GM19025 (cell line): ENCODE data around the gene IDUA.

ENCODE experiments used
- ATAC-seq: cut with Tn5 transposase; IDR thresholded peaks from one replicate; pipeline ENCODE4 v1.9.1; 2021; ENCODE audit warnings: mild to moderate bottlenecking, low read depth, moderate library complexity; ENCODE audit not compliant: unreplicated experiment

Gene IDUA

DNA sequence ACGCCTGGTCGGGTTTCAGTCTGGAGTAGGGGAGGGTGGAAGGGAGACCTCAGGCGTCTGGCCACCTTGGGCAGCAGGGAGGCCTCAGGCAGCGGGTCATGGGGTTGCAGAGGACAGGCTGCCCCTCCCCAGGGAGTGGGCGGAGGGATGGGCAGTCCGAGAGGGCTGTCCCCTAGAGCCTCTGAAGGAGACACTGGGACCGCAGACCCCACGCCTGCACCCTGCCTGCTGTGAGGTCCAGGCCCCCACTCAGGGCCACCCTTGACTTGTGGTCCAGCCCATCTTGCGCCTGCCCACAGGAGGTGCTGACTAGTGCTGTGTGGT lies 41.0 kb downstream of the IDUA start:
- no peak for ATAC-seq

DNA sequence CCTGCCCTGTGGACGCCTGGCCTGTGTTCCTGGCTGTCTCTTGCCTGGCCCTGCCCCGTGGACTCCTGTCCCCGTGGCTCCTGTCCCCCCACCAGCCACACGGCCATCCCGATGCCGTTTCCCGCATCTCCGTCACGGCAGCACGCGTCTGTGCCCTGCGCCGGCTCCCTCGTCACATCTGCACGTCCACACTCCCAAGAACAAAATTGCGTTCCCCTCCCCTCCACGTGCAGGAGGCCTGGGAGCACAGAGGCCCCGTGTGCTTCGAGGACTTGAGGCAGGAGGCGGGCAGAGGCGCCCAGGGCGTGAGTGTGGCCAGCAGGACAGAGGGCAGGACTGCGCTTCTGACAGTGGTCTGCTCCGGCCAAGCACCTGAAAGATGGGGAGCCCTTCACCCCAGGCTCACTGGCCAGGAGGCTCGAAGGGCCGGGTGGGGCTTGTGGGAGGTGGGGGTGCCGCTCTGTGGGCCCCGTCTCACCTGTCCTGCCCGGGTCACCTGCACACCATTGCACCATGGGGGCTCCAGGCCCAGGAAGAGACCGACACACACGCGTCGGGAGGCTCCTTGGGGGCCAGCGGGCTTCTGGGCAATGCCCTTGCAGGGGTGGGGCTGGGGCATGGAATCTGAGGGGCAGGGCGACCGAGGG lies 41.9 kb downstream of the IDUA start:
- no peak for ATAC-seq

DNA sequence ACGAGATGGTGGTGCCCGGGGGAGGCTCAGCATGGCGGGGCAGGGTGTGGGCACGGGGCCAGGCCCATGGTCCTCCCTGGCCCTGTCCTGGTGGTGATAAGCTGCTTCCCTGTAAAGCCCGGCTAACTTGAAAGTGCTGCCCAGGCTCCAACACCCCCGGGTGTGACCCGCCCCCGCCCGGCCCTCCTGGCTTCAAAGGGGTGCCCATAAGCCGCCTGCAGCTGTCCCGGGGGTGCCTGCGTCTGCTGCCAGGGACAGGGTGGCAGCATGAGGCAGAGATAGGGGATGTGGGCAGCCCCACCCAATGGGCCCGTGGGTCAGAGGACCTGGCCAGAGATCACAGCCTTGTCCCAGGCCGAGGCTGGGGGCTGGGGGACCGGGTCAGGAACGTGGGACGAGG lies 42.7 kb downstream of the IDUA start:
- no peak for ATAC-seq

DNA sequence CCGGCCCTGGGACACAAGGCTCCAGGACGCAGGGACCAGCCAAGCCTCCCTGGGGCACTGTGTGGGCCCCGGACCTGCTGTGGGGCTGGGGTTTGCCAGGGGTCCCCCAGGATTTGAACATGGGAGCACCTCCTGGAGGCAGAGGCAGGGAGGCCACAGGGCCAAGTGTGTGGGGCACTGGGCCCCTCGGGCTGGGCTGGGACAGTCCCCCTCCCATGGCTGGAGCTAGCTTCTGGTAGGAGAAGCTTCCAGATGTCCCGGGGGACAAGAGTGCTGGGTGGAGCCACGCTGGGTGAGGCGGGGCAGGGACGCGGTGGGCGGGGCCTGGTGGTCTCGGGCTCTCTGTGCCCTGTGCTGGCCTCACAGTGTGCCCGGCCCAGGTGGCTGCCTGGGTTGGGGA lies 43.2 kb downstream of the IDUA start:
- ATAC-seq: no peak

DNA sequence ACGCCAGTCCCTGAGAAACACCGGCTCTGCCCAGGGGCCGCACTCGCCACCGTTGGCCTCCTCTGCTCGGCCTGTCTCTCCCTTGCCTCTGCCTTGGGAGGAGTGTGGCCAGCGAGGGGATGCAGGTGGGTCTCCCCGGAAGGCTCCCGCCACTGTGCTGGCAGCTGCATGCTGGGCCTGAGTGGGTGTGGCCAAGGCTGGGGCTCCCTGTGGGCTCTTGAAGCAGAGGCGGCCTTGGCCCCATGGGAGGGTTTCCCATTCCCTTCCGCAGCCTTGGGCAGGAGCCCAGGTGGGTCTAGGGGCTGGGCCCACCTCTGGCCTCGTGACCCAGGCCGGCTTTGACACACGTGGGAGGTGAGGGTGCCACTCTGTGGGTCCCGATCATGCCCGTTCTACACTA lies 43.7 kb downstream of the IDUA start:
- ATAC-seq: no peak

DNA sequence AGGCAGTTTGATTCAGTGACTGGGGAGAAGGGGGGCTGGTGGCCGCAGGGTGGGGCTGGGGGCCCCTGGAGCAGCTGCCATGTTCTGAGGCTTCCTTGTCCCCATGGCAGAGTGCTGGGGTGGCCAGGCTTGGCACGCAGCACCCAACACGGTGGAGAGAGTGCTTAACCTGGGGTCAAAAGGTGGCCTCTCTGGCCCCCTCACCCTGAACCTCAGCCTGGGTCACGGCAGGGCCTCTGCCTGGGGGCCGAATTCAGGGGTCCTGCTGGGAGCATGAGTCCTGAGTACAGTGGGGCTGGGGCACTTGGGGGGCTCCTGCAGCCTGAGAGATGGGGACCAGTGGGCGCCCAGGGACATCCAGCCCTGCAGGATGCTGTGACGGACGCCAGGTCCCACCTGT lies 44.5 kb downstream of the IDUA start:
- ATAC-seq: no peak

DNA sequence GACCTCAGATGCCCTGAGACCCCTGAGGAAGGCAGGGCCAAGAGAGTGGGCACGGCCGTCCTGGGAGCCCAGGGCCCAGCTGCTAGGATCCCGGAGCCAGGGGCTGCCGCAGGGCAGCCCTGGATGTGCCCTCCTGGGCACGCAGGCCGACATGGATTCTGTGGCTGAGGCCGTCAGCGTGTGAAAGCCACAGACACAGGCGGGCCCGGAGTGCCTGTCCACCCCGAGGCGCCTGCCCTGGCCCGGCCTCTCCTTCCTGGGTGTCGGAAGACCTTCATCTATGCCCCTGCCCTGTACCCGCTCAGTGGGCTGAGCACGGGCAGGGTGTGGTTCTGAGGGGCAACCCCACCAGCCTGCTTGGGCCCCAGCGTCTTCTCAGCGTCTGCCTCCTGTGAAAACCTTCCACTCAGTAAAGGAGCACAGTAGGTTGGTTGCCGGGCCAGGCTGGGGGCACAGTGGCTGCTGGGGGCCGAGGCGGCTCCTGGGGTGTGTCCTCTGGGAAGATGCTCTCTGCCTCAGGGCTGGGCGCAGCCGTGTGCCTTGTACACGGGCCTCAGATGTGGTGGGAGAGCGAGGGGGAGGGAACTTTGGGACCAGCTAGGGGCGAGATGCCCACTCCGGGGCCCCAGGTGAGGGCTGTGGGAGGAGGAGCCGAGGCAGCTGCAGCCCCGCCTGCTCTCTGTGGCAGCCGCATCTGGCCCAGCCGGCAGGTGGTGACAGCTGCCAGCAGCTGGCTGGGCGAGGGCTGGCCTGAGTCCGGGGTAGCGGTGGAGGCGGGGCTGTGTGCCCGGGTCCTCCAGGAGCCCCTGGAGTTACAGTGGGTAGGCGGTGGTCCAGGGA lies 45.3 kb downstream of the IDUA start:
- no peak for ATAC-seq

DNA sequence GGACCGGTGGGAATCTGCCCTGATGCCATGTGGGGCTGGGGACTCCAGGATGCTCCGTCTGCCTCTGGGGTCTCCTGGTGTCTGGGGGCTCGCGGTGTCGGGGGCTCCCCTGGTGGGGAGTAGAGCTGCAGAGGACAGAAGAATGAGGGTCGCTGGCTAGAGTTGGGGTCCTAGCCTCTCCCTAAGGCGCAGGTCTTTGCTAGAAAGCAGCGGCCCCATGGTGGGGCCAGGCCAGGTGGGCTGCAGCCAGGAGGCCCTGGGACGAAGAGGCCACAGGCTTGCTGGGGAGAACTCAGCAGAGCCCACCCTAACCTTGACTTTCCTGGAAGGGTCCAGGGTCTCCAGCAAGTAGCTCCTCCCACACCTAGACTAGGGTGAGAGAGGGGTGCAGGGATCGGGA lies 46.0 kb downstream of the IDUA start:
- no peak for ATAC-seq

DNA sequence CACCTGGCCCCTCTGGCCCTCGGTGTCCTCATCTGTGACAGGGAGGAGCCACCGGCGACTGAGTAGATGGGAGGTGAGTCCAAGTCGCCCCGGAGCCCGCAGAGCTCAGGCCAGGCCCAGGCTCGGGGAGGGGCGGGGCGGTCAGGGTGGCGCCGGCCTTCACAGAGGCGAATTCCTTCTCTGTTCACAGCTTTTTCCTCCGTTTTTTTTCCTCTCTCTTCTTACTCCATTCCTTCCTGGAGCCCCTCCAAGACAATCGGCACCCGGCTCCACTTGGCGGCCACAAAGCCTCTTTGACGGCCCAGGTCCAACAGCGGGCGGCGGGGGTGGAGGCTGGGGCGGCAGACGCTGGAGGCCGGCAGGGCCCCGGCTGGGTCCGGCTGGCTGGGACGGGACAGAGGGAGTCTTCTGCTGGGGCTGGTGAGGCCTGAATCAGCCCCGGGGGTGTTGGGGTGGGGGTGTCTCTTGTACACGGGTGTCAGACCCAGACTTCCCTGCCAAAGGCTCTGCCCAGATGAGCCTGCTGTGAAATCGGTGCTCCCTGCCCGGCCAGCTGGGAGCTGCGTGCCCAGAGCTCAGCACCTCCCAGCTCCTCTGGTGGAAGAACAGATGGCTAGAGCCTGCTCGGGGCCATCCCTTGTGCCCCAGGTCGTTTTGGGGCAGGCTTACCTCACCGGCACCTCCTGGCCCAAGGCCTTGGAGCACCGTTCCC lies 47.2 kb downstream of the IDUA start:
- no peak for ATAC-seq

DNA sequence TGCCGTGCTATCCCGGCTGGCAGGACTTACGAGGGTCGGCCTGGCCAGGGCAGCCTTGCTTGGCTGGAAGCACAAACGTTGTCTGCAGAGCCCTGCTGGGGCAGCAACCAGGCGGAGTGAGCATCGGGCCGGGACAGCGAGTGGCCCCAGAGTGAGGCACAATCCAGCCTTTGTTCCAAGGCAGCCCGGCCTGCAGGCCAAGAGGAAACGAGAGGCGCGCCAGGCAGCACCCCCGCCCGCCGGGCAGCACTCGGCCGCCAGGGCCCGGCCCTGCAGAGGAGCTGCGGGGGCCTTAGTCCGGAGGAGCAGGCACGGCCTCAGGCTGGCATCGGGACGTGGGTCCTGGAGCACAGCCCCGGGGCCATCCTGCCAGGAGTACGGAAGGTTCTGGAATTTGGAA lies 48.7 kb downstream of the IDUA start:
- ATAC-seq: no peak

DNA sequence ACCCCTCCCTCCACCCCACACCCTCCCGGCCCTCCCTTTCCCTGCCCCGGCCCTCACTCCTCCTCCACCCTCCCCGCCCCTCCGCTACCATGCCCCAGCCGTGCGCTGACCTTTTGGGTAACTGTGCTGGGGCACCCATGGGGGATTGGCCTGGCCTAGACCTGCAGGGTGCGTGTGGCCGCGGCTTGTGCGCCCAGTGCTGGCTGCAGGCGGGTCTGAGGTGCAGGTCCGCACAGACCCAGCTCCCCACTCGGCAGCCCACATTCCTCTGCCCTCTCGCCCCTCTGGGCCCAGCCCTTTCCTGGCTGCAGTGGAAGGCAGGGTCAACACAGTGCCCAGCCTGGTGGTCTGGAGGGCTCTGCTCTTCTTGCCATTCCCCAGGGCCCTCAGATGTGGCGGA lies 49.3 kb downstream of the IDUA start:
- no peak for ATAC-seq

DNA sequence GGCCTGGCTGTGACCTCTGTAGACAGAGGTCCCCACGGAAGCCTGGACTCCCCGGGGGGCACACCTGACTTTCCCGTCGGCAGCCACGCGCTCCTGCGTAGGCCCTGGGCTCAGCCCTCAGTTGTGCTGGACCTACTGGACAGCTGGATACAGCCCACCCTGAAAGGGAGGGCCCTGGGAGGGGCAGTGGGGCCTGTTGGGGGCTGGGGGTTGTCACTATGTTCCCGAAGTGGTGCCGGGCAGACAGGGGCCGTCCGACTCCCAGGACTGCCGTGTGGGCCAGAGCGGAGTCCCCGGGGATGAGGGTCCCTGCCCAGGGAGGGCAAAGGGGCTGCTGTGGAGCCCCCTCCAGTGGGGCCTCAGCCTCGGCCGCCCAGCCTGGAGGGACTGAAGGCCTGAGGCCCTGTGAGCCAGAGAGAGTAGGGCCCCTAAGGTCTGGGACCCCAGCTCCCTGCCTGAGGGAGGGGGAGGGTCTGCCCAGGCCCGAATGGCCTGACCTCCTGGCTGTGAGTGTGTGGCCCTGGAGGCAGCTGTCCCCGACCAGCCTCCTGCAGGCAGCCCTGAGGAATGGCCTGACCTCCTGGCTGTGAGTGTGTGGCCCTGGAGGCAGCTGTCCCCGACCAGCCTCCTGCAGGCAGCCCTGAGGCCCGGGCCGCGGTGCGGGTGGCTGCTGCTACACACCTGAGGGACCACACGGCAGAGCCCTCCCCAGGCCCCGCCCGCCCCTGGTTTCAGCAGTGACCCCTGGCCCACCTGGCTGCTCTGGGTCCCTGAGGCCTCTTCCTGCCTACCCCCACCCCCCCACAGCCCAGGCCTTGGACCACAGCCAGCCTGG lies 50.3 kb downstream of the IDUA start:
- ATAC-seq: no peak

DNA sequence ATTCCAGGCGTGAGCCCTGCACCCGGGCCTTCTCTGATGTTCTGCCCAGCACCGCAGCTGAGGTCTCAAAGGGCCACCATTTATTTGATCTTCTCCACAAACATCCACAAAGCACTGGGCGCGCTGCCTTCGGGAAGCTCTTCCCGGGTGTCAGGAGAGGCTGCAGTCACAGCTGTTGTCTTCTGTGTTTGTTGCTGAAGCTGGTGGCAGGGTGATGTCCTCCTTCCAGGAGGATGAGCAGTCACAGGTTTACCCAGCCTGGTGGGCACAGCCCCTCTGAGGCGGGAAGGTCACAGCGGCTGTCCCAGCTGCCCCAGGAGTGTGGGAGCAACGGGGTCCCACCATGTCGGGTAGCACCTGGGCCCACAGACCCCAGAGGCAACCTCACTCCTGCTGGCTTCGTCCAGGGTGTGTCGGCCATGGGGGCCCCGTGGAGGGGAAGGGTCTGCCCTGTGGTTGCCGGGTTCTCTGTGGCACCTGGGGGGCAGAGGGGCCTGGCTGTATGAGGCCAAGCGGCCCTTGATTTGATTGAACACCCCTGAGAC lies 52.2 kb downstream of the IDUA start:
- no peak for ATAC-seq

DNA sequence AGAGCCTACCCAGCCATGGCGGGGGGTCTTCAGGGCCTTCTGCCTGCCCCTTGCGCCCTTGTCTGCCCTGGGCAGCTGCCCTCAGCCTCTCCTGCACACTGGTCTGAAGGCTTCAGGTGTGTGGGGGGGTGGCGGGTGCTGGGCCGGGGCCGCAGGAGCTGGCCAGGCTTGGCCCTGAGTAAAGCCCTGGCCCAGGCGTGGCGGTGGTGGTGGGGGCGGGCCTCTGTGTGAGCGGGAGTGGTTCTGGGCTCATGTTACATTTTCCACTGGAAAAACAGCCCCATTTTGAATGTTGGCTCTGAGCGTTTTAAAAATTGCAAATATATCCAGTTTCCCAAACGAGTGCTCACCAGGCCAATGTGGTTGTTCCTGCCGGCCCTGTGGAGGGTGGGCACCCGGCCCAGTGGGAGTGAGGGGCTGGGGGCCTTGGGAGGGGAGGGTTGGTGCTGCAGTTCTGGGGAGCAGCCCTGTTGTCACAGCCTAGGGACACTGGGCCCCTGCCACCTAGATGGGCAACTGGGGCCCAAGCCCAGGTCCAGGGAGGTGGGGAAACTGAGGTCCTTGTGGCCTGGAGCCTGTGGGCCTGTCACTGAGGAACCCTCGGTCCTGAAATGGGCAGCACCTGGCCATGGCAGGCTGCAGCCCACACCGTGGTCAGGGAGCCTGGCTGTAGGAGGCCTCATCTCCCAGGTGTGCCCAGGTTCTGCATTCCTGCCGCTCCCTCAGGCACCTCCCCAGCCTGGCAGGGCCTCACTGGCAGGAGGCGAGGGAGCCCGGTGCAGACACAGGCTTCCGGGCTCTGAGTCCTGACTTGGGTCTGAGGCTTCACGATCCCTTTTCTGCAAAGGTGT lies 52.9 kb downstream of the IDUA start:
- no peak for ATAC-seq

DNA sequence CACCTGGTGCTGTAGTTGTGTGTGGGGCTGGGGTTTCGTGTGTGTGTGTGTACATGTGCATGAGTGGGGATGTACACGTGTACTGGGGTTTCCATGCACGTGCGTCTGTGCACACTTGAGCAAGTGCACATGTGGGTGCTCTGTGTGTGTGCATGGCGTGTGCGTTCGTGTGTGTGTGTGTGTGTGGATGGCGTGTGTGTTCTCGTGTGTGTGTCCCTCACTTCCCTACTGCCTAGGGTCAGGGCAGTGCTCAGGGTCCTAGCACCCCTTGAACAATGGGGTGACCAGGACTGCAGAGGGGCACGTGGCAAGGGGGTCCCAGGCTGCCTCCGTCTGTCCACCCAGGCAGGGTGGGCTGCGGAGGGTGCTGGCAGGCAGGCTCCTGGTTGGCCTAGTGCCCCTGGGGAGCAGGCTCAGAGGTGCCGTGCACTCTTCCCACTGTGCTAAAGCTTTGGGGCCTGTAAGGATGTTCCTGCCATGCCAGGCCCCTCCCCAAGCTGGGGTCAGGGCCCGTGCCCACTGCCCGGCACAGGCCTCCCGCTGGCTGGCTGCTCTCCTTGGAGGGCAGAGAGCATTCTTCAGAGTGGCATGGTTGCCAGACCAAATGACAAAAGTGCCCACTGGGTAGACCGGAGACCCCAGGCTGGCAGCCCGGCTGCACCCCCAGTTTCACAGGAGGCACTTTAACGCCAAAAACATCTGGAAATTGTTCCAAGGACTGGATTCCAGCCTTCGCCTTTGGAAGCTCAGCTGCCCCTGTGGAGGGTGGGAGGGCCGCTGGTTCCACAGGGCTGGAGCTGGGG lies 53.7 kb downstream of the IDUA start:
- no peak for ATAC-seq

DNA sequence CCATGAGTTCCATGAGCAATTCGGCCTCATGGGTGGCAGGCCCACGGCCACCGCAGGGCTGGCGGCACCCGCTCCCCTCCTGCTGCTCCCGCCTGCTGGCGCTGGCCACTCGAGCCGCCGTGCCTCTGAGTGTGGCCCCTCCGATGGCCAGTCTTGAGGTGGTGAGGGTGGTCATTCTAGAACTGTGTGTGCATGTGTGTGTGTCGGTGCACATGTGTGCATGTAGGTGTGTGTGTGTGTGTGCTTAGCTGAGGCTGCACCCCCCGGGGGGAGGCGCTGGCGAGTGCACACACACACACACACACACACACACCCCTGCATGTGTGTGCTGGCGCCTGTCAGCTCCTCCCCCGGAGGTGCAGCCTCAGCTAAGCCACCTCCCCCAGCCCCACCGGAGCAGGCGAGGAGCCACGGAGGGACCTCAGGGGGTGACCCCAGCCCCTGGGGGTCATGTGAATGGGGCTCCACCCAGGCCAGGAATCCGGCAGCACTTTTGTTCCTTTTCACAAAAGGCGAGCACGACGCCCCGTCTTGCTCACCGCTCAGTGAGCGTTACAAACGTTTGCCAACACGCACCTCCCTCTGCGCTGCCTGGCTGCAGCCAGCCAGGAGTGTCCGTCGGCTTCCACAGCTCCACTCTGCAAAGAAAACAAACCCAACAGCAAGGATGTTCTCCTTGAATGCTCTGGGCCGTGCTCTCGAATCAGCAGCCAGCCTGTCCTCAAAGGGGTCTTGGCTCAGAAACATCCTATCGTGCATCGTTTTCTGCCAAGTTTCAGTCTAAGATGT lies 54.5 kb downstream of the IDUA start:
- no peak for ATAC-seq

DNA sequence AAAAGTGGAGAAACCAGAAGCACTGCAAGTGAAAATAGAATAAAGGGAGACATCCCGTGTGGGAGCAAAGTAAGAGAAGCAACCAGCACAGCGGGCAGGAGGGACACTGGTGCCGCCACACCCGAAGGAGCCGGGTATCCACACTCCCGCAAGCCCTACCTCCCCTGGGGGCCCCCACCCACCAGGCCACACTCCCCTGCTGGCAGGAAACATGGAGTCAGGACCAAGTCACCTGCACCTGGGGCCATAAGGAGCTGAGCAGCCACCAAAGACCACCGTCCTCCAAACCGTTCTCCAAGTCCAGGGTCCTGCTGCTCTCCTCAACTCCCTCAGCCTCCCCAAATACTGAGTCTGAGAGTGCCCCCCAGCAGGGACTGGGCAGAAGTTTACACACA lies 55.1 kb downstream of the IDUA start:
- ATAC-seq: no peak

DNA sequence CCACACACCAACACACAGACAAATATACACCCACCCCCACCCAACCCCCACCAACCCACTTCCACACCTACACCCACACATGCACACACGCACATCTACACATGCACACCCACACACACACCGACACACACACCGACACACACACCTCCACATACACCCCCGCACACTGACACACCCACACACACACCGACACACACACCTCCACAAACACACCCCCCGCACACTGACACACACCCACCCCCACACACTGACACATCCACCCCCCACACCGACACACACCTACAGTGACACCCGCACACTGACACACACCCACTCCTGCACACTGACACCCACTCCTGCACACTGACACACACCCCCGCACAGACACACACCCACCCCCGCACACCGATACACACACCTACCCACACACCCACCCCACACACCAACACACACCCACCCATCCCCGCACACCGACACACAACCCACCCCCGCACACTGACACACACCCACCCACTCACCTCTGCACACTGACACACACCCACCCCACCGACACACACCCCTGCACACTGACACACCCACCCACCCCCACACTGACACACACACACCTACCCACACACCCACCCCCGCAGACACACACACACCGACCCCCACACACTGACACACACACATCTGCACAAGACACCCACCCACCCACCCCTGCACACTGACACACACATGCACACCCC lies 55.7 kb downstream of the IDUA start:
- no peak for ATAC-seq
